IPS-20b (cell line): Measurements from ENCODE around the gene SYNGR1.

Experiments used
- H3K27ac ChIP-seq: one replicate; pipeline ENCODE4 v1.5.1; 2013; ENCODE audit warnings: low read length
- H3K27me3 ChIP-seq: 2 replicates; pipeline ENCODE4 v1.6.1; 2013; ENCODE audit warnings: mild to moderate bottlenecking, low read length, inconsistent platforms; ENCODE audit not compliant: insufficient read depth
- H3K36me3 ChIP-seq: 2 replicates; pipeline ENCODE4 v1.6.1; 2013; ENCODE audit warnings: low read depth, mild to moderate bottlenecking, inconsistent platforms, low read length, moderate library complexity; ENCODE audit not compliant: insufficient read depth
- H3K4me1 ChIP-seq: 2 replicates; pipeline ENCODE4 v1.6.1; 2013; ENCODE audit warnings: mild to moderate bottlenecking, control low read depth, inconsistent platforms, low read length, moderate library complexity; ENCODE audit not compliant: insufficient read depth
- H3K4me3 ChIP-seq: 2 replicates; pipeline ENCODE4 v1.5.1; 2013; ENCODE audit warnings: mild to moderate bottlenecking, low read length, inconsistent platforms
- H3K9ac ChIP-seq: 2 replicates; pipeline ENCODE4 v1.6.1; 2013; ENCODE audit warnings: low read depth, mild to moderate bottlenecking, inconsistent platforms, low read length, moderate library complexity
- H3K9me3 ChIP-seq: 2 replicates; pipeline ENCODE4 v1.6.1; 2013; ENCODE audit warnings: mild to moderate bottlenecking, low read depth, low read length, inconsistent platforms; ENCODE audit not compliant: insufficient read depth

SYNGR1 gene

GRCh38 chr22:39364714-39365491, 15.1 kb downstream of the SYNGR1 start:
- no peak overlapping the region for H3K27ac ChIP-seq
- H3K27me3 ChIP-seq, result no peaks in the 10 kb centered on the region
- no peaks in the 10 kb centered on the region for H3K36me3 ChIP-seq
- H3K4me1 ChIP-seq, result peaks cover 19% of the 10 kb centered on the region; the same call in 1 of the 2 replicates
- H3K9ac ChIP-seq, result no peak overlapping the region
- no peaks in the 10 kb centered on the region for H3K9me3 ChIP-seq
- H3K4me3 ChIP-seq, result no peak overlapping the region

- Histone ChIP-seq H3K9ac (no peak overlapping the region), H3K4me3 (no peak overlapping the region), H3K36me3 (no peaks in the 10 kb centered on the region), H3K27ac (no peak overlapping the region), H3K9me3 (no peaks in the 10 kb centered on the region), H3K27me3 (no peaks in the 10 kb centered on the region), H3K4me1 (peaks cover 18% of the 10 kb centered on the region; the same call in 1 of the 2 replicates)
These were observed 15.6 kb downstream of the SYNGR1 start for GRCh38 chr22:39365492-39365780.

GRCh38 chr22:39367035-39367434, 17.2 kb downstream of the SYNGR1 start:
- H3K4me3 ChIP-seq, result no peak overlapping the region
- H3K36me3 ChIP-seq, result no peaks in the 10 kb centered on the region
- no peak overlapping the region for H3K27ac ChIP-seq
- peaks cover 9% of the 10 kb centered on the region; the same call in 1 of the 2 replicates for H3K4me1 ChIP-seq
- no peaks in the 10 kb centered on the region for H3K27me3 ChIP-seq
- no peaks in the 10 kb centered on the region for H3K9me3 ChIP-seq
- no peak overlapping the region for H3K9ac ChIP-seq

GRCh38 chr22:39368461-39368911, 18.7 kb downstream of the SYNGR1 start:
- Histone ChIP-seq H3K9ac (no peak overlapping the region), H3K9me3 (no peaks in the 10 kb centered on the region), H3K36me3 (no peaks in the 10 kb centered on the region), H3K4me1 (no peaks in the 10 kb centered on the region), H3K27me3 (no peaks in the 10 kb centered on the region), H3K27ac (no peak overlapping the region), H3K4me3 (no peak overlapping the region)

GRCh38 chr22:39369186-39369585, 19.4 kb downstream of the SYNGR1 start:
- H3K9me3 ChIP-seq, result no peaks in the 10 kb centered on the region
- no peaks in the 10 kb centered on the region for H3K36me3 ChIP-seq
- H3K4me3 ChIP-seq, result no peak overlapping the region
- no peaks in the 10 kb centered on the region for H3K27me3 ChIP-seq
- H3K9ac ChIP-seq, result no peak overlapping the region
- H3K27ac ChIP-seq, result no peak overlapping the region
- no peaks in the 10 kb centered on the region for H3K4me1 ChIP-seq

GRCh38 chr22:39369586-39369985, 19.8 kb downstream of the SYNGR1 start:
- no peak overlapping the region for H3K9ac ChIP-seq
- H3K4me3 ChIP-seq, result no peak overlapping the region
- no peak overlapping the region for H3K27ac ChIP-seq

GRCh38 chr22:39371732-39372131, 21.9 kb downstream of the SYNGR1 start:
- no peaks in the 10 kb centered on the region for H3K36me3 ChIP-seq

More at GRCh38 chr22:39369586-39369985, 19.8 kb downstream of the SYNGR1 start:
- Histone ChIP-seq H3K27me3 (no peaks in the 10 kb centered on the region), H3K4me1 (no peaks in the 10 kb centered on the region), H3K36me3 (no peaks in the 10 kb centered on the region), H3K9me3 (no peaks in the 10 kb centered on the region)

GRCh38 chr22:39374191-39374590, 24.4 kb downstream of the SYNGR1 start:
- H3K9ac ChIP-seq, result no peak overlapping the region
- H3K9me3 ChIP-seq, result no peaks in the 10 kb centered on the region
- no peaks in the 10 kb centered on the region for H3K27me3 ChIP-seq
- H3K36me3 ChIP-seq, result no peaks in the 10 kb centered on the region; the same call in 1 of the 2 replicates
- no peak overlapping the region for H3K27ac ChIP-seq
- no peaks in the 10 kb centered on the region for H3K4me1 ChIP-seq
- no peak overlapping the region for H3K4me3 ChIP-seq

More at GRCh38 chr22:39371732-39372131, 21.9 kb downstream of the SYNGR1 start:
- Histone ChIP-seq H3K4me3 (no peak overlapping the region), H3K27ac (no peak overlapping the region), H3K27me3 (no peaks in the 10 kb centered on the region), H3K9ac (no peak overlapping the region), H3K9me3 (no peaks in the 10 kb centered on the region), H3K4me1 (no peaks in the 10 kb centered on the region)

GRCh38 chr22:39374801-39375200, 25.0 kb downstream of the SYNGR1 start:
- Histone ChIP-seq H3K4me1 (no peaks in the 10 kb centered on the region), H3K9me3 (no peaks in the 10 kb centered on the region), H3K4me3 (no peak overlapping the region), H3K36me3 (no peaks in the 10 kb centered on the region; the same call in 1 of the 2 replicates), H3K27me3 (no peaks in the 10 kb centered on the region), H3K27ac (no peak overlapping the region), H3K9ac (no peak overlapping the region)

- no peaks in the 10 kb centered on the region for H3K4me1 ChIP-seq
- no peak overlapping the region for H3K4me3 ChIP-seq
- H3K9ac ChIP-seq, result no peak overlapping the region
- no peaks in the 10 kb centered on the region for H3K9me3 ChIP-seq
- no peak overlapping the region for H3K27ac ChIP-seq
- no peaks in the 10 kb centered on the region for H3K27me3 ChIP-seq
- no peaks in the 10 kb centered on the region; the same call in 1 of the 2 replicates for H3K36me3 ChIP-seq
These were observed 25.9 kb downstream of the SYNGR1 start for GRCh38 chr22:39375646-39376045.

- H3K4me1 ChIP-seq, result peaks cover 5% of the 10 kb centered on the region; the same call in 1 of the 2 replicates
- H3K27ac ChIP-seq, result no peak overlapping the region
- H3K27me3 ChIP-seq, result 0 out of 2 replicates have a peak, but pooled peaks cover 4% of the 10 kb centered on the region
- no peaks in the 10 kb centered on the region for H3K9me3 ChIP-seq
- H3K36me3 ChIP-seq, result no peaks in the 10 kb centered on the region; the same call in 1 of the 2 replicates
- H3K9ac ChIP-seq, result no peak overlapping the region
- no peak overlapping the region for H3K4me3 ChIP-seq
These were observed 30.3 kb downstream of the SYNGR1 start for GRCh38 chr22:39379756-39380730.
